Measurements from ENCODE around the gene OR2D3.

DNA sequence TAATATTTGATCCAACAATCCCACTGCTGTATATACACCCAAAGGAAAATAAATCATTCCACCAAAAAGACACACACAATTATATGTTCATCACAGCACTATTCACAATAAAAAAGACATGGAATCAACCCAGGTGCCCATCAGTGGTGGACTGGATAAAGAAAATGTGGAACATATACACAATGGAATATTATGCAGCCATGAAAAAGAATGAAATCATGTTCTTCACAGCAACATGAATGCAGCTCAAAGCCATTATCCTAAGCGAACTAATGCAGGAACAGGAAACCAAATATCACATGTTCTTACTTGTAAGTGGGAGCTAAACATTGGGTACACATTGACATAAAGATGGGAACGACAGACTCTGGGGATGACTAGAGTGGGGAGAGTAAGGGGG lies 1.1 kb upstream of the OR2D3 start:
- no peak for TF ChIP-seq CTCF (IDR thresholded peaks at IDR 0.05; ENCODE audit: low read depth, low read length)
- TF ChIP-seq EZH2phosphoT487 (IDR thresholded peaks at IDR 0.05; ENCODE audit: low read depth) = no peak

Data from OCI-LY3 (cell line).